IPS DF 6.9 (cell line): ENCODE data around the gene RELT.
A peak's percentile ranks its signal among the peaks of the same experiment; 100 is the strongest.

Source experiments
- DNase-seq: peaks from one replicate; pipeline ENCODE4 v3.0.0-alpha.2; 2013; ENCODE audit warnings: low read depth, low spot score
- H3K27ac ChIP-seq: one replicate; pipeline ENCODE4 v1.5.1; 2013; ENCODE audit warnings: low read length, control low read depth
- H3K27me3 ChIP-seq: 2 replicates; pipeline ENCODE4 v1.6.1; 2013; ENCODE audit warnings: mild to moderate bottlenecking, low read length; ENCODE audit not compliant: control insufficient read depth, insufficient read depth
- H3K36me3 ChIP-seq: 2 replicates; pipeline ENCODE4 v1.6.1; 2013; ENCODE audit warnings: low read length; ENCODE audit not compliant: control insufficient read depth, insufficient read depth
- H3K4me1 ChIP-seq: 2 replicates; pipeline ENCODE4 v1.6.1; 2013; ENCODE audit warnings: low read length; ENCODE audit not compliant: control insufficient read depth, insufficient read depth
- H3K4me3 ChIP-seq: 2 replicates; pipeline ENCODE4 v1.5.1; 2013; ENCODE audit warnings: mild to moderate bottlenecking, low read length
- H3K9me3 ChIP-seq: 2 replicates; pipeline ENCODE4 v1.6.1; 2013; ENCODE audit warnings: low read length, inconsistent platforms; ENCODE audit not compliant: control insufficient read depth, insufficient read depth
- WGBS: extraction: QIAGEN DNeasy Blood & Tissue Kit; methylation state at CpG from one replicate; pipeline ENCODE4 v1.1.7; 2013; ENCODE audit warnings: mixed read lengths, missing lambda C conversion rate; ENCODE audit not compliant: insufficient read length, insufficient coverage; 5-methylcytosine and 5-hydroxymethylcytosine counted together

The RELT gene

GRCh38 chr11:73398132-73398526, 21.9 kb downstream of the RELT start:
- 0 out of 2 replicates have a peak, but pooled peaks cover 3% of the 10 kb centered on the region for H3K36me3 ChIP-seq

GRCh38 chr11:73398721-73399120, 22.5 kb downstream of the RELT start:
- H3K4me3 ChIP-seq: no peak overlapping the region
- no peak overlapping the region for H3K27ac ChIP-seq
- WGBS: no CpG with 5 or more reads among the region's 2 CpGs
- 0 out of 2 replicates have a peak, but pooled peaks cover 3% of the 10 kb centered on the region for H3K36me3 ChIP-seq
- H3K27me3 ChIP-seq: no peaks in the 10 kb centered on the region
- no peaks in the 10 kb centered on the region for H3K9me3 ChIP-seq
- DNase-seq: no peak
- H3K4me1 ChIP-seq: peaks cover 1% of the 10 kb centered on the region; the same call in 1 of the 2 replicates

More at GRCh38 chr11:73398132-73398526, 21.9 kb downstream of the RELT start:
- no peak overlapping the region for H3K27ac ChIP-seq
- DNase-seq: no peak
- H3K27me3 ChIP-seq: no peaks in the 10 kb centered on the region
- H3K9me3 ChIP-seq: no peaks in the 10 kb centered on the region
- no CpG with 5 or more reads among the region's 5 CpGs for WGBS
- peaks cover 1% of the 10 kb centered on the region; the same call in 1 of the 2 replicates for H3K4me1 ChIP-seq
- H3K4me3 ChIP-seq: no peak overlapping the region

- DNase-seq: no peak
- WGBS: no CpG with 5 or more reads among the region's 6 CpGs
- H3K36me3 ChIP-seq: 0 out of 2 replicates have a peak, but pooled peaks cover 3% of the 10 kb centered on the region
Observed at GRCh38 chr11:73399159-73399590, 23.0 kb downstream of the RELT start.

GRCh38 chr11:73399636-73400035, 23.4 kb downstream of the RELT start:
- Histone ChIP-seq H3K27ac (no peak overlapping the region), H3K4me3 (no peak overlapping the region), H3K9me3 (no peaks in the 10 kb centered on the region), H3K27me3 (no peaks in the 10 kb centered on the region), H3K4me1 (peaks cover 1% of the 10 kb centered on the region; the same call in 1 of the 2 replicates), H3K36me3 (no peaks in the 10 kb centered on the region)
- WGBS: no CpG with 5 or more reads among the region's 4 CpGs
- DNase-seq: no peak

More at GRCh38 chr11:73399159-73399590, 23.0 kb downstream of the RELT start:
- H3K4me1 ChIP-seq: peaks cover 1% of the 10 kb centered on the region; the same call in 1 of the 2 replicates
- H3K9me3 ChIP-seq: no peaks in the 10 kb centered on the region
- no peak overlapping the region for H3K27ac ChIP-seq
- no peak overlapping the region for H3K4me3 ChIP-seq
- no peaks in the 10 kb centered on the region for H3K27me3 ChIP-seq

GRCh38 chr11:73400293-73400692, 24.1 kb downstream of the RELT start:
- H3K4me3 ChIP-seq: no peak overlapping the region
- no peaks in the 10 kb centered on the region for H3K27me3 ChIP-seq
- no CpG with 5 or more reads among the region's 6 CpGs for WGBS
- H3K27ac ChIP-seq: no peak overlapping the region
- H3K36me3 ChIP-seq: no peaks in the 10 kb centered on the region
- H3K9me3 ChIP-seq: no peaks in the 10 kb centered on the region
- DNase-seq: no peak
- H3K4me1 ChIP-seq: peaks cover 1% of the 10 kb centered on the region; the same call in 1 of the 2 replicates

- Histone ChIP-seq H3K4me3 (no peak overlapping the region), H3K27ac (no peak overlapping the region), H3K9me3 (no peaks in the 10 kb centered on the region), H3K36me3 (no peaks in the 10 kb centered on the region), H3K4me1 (peaks cover 1% of the 10 kb centered on the region; the same call in 1 of the 2 replicates), H3K27me3 (no peaks in the 10 kb centered on the region)
- no CpG with 5 or more reads among the region's 3 CpGs for WGBS
- DNase-seq: no peak
Observed at GRCh38 chr11:73401217-73401923, 25.2 kb downstream of the RELT start.

GRCh38 chr11:73401924-73402833, 26.0 kb downstream of the RELT start:
- Histone ChIP-seq H3K9me3 (no peaks in the 10 kb centered on the region), H3K27ac (no peak overlapping the region), H3K36me3 (no peaks in the 10 kb centered on the region), H3K4me3 (no peak overlapping the region), H3K27me3 (no peaks in the 10 kb centered on the region), H3K4me1 (peaks cover 1% of the 10 kb centered on the region; the same call in 1 of the 2 replicates)
- no CpG with 5 or more reads among the region's 15 CpGs for WGBS
- DNase-seq: no peak

- H3K4me1 ChIP-seq: peaks cover 1% of the 10 kb centered on the region; the same call in 1 of the 2 replicates
- no CpG with 5 or more reads among the region's 1 CpG for WGBS
- H3K27ac ChIP-seq: no peak overlapping the region
- no peak overlapping the region for H3K4me3 ChIP-seq
- H3K36me3 ChIP-seq: no peaks in the 10 kb centered on the region
- H3K9me3 ChIP-seq: no peaks in the 10 kb centered on the region
- no peak for DNase-seq
- H3K27me3 ChIP-seq: no peaks in the 10 kb centered on the region
Observed at GRCh38 chr11:73402834-73403185, 26.6 kb downstream of the RELT start.

GRCh38 chr11:73403541-73403940, 27.3 kb downstream of the RELT start:
- H3K27ac ChIP-seq: no peak overlapping the region
- H3K36me3 ChIP-seq: no peaks in the 10 kb centered on the region
- H3K9me3 ChIP-seq: no peaks in the 10 kb centered on the region
- DNase-seq: no peak
- no peak overlapping the region for H3K4me3 ChIP-seq
- H3K27me3 ChIP-seq: no peaks in the 10 kb centered on the region
- WGBS: no CpG with 5 or more reads among the region's 5 CpGs
- H3K4me1 ChIP-seq: peaks cover 1% of the 10 kb centered on the region; the same call in 1 of the 2 replicates

GRCh38 chr11:73404048-73404447, 27.8 kb downstream of the RELT start:
- no peak overlapping the region for H3K27ac ChIP-seq
- H3K27me3 ChIP-seq: no peaks in the 10 kb centered on the region
- peak; percentile 13 for DNase-seq
- H3K9me3 ChIP-seq: no peaks in the 10 kb centered on the region
- H3K4me1 ChIP-seq: no peaks in the 10 kb centered on the region; the same call in 1 of the 2 replicates
- no CpG with 5 or more reads among the region's 4 CpGs for WGBS
- H3K36me3 ChIP-seq: no peaks in the 10 kb centered on the region
- H3K4me3 ChIP-seq: no peak overlapping the region
